K562 (cell line): ENCODE results near the gene EZH1. TPM values are rescaled to one million over a fixed set of nuclear protein-coding genes. Genes with fewer than 3 reads are reported as not detected.
A peak's percentile ranks its signal among the peaks of the same experiment; 100 is the strongest.

ENCODE experiments used
- ADNP ChIP-seq: fragments of 200-800 bp; sonication (Bioruptor generic); IDR thresholded peaks from 2 replicates; pipeline ENCODE4 v1.6.1; 2016; ENCODE audit warnings: missing genetic modification characterization, missing compliant biosample characterization
- BHLHE40 ChIP-seq: IDR thresholded peaks from 2 replicates; pipeline ENCODE4 v1.6.1; 2011; ENCODE audit warnings: low read length, improper control_type of control experiment
- BRD9 ChIP-seq: fragments of 450-650 bp; IDR thresholded peaks from 2 replicates; pipeline ENCODE4 v1.6.1; 2018; ENCODE audit warnings: low read depth; ENCODE audit not compliant: partially characterized antibody
- CBFB ChIP-seq: sonication (generic); formaldehyde crosslinking; IDR thresholded peaks from 2 replicates; pipeline ENCODE4 v1.4.0; 2020; ENCODE audit warnings: mild to moderate bottlenecking, missing genetic modification reagents
- CTBP1 ChIP-seq: fragments of 450-650 bp; IDR thresholded peaks from 2 replicates; pipeline ENCODE4 v1.6.1; 2016; ENCODE audit warnings: borderline replicate concordance
- CXXC5 ChIP-seq: fragments of 250-450 bp; sonication (Bioruptor Pico); IDR thresholded peaks from 2 replicates; pipeline ENCODE4 v1.8.0; 2022; ENCODE audit warnings: inconsistent platforms, mild to moderate bottlenecking, moderate library complexity
- DACH1 ChIP-seq: fragments of 450-650 bp; IDR thresholded peaks from 2 replicates; pipeline ENCODE4 v1.6.1; 2018; ENCODE audit not compliant: partially characterized antibody
- EWSR1 ChIP-seq: fragments of 450-650 bp; IDR thresholded peaks from 2 replicates; pipeline ENCODE4 v1.6.1; 2018; ENCODE audit warnings: borderline replicate concordance, mild to moderate bottlenecking, low read depth, moderate library complexity; ENCODE audit not compliant: partially characterized antibody
- IRF2 ChIP-seq: sonication (generic); formaldehyde crosslinking; IDR thresholded peaks from 2 replicates; pipeline ENCODE4 v1.8.1; 2022; ENCODE audit warnings: mild to moderate bottlenecking, missing genetic modification reagents
- LARP7 ChIP-seq: fragments of 450-650 bp; IDR thresholded peaks from 2 replicates; pipeline ENCODE4 v1.6.1; 2016
- MED1 ChIP-seq: sonication (generic); formaldehyde crosslinking; IDR thresholded peaks from 2 replicates; pipeline ENCODE4 v1.8.1; 2023; ENCODE audit warnings: missing genetic modification reagents, borderline replicate concordance
- MIER1 ChIP-seq: fragments of 450-650 bp; IDR thresholded peaks from 2 replicates; pipeline ENCODE4 v1.6.1; 2016; ENCODE audit warnings: antibody characterized with exemption, mild to moderate bottlenecking, low read depth
- NEUROD1 ChIP-seq: fragments of 150-350 bp; IDR thresholded peaks from 2 replicates; pipeline ENCODE4 v1.6.1; 2014; ENCODE audit warnings: borderline replicate concordance, low read length, low read depth; ENCODE audit not compliant: partially characterized antibody
- NFYB ChIP-seq: IDR thresholded peaks from 2 replicates; pipeline ENCODE4 v1.6.1; 2011; ENCODE audit warnings: mild to moderate bottlenecking, moderate library complexity; ENCODE audit not compliant: insufficient read length; ENCODE audit errors: extremely low read depth
- NR1H2 ChIP-seq: sonication (generic); formaldehyde crosslinking; IDR thresholded peaks from 2 replicates; pipeline ENCODE4 v1.4.0; 2020; ENCODE audit warnings: mild to moderate bottlenecking, missing genetic modification reagents
- NR2C2 ChIP-seq, 2 experiments: fragments of 200-800 bp in 1 of 2; sonication (Bioruptor generic) in 1 of 2; sonication (generic) in 1 of 2; formaldehyde crosslinking in 1 of 2; IDR thresholded peaks; 2 replicates each; pipeline versions ENCODE4 v1.6.1 to v1.8.0; 2016 to 2022; ENCODE audit warnings: mild to moderate bottlenecking in 1 of 2, missing compliant biosample characterization in 1 of 2, missing genetic modification characterization in 1 of 2, missing genetic modification reagents in 1 of 2
- PTBP1 ChIP-seq: fragments of 200-400 bp; formaldehyde crosslinking; IDR thresholded peaks from 2 replicates; pipeline ENCODE4 v1.6.1; 2017; ENCODE audit warnings: low read depth, low read length
- RBM14 ChIP-seq: fragments of 200-400 bp; formaldehyde crosslinking; IDR thresholded peaks from 2 replicates; pipeline ENCODE4 v1.6.1; 2018; ENCODE audit warnings: low read depth, mild to moderate bottlenecking, low read length, moderate library complexity, borderline replicate concordance; ENCODE audit not compliant: insufficient read depth
- SMARCA4 ChIP-seq: fragments of 450-650 bp; IDR thresholded peaks from 2 replicates; pipeline ENCODE4 v1.6.1; 2016
- SNAPC5 ChIP-seq: fragments of 250-450 bp; sonication (Bioruptor Pico); IDR thresholded peaks from 2 replicates; pipeline ENCODE4 v1.8.0; 2021; ENCODE audit warnings: moderate library complexity, mild to moderate bottlenecking, inconsistent platforms
- STAT5B ChIP-seq: fragments of 250-450 bp; sonication (Bioruptor Pico); IDR thresholded peaks from 2 replicates; pipeline ENCODE4 v1.8.0; 2021; ENCODE audit warnings: mild to moderate bottlenecking, inconsistent platforms
- TBL1XR1 ChIP-seq, 2 experiments: IDR thresholded peaks; 2 replicates each; pipeline ENCODE4 v1.6.1; 2012; ENCODE audit warnings: improper control_type of control experiment in 2 of 2, low read length in 2 of 2, mild to moderate bottlenecking in 1 of 2
- TRIM28 ChIP-seq: fragments of 450-650 bp; IDR thresholded peaks from 2 replicates; pipeline ENCODE4 v1.6.1; 2017
- polyA plus RNA-seq, 8 experiments: library from polyadenylated mRNA; depleted of rRNA in 4 of 8; stranded (reverse) in 5 of 8; unstranded in 3 of 8; fragments of >200 nt; fragmentation: Nextera tagmentation in 2 of 8; fragmentation: Illumina TruSeq in 1 of 8; extraction: Ambion mirVana in 2 of 8; extraction: Trizol in 1 of 8; gene quantifications; 2 replicates each; pipeline versions ENCODE4 v1.2.1 to v1.2.3, GENCODE V29; 2011 to 2014; ENCODE audit warnings: inconsistent platforms in 1 of 8, missing spikeins in 1 of 8
- total RNA-seq, 7 experiments: library from RNA; depleted of rRNA in 6 of 7; stranded (reverse); fragments of >200 nt in 6 of 7; fragmentation: Illumina TruSeq in 2 of 7; extraction: Trizol in 2 of 7; gene quantifications; 2 replicates each; pipeline versions ENCODE4 v1.2.1 to v1.2.3, GENCODE V29; 2011 to 2021; ENCODE audit warnings: low replicate concordance in 1 of 7
- TF ChIP-seq, protein P1 (sequence below): fragments of 450-650 bp; formaldehyde crosslinking; IDR thresholded peaks from 2 replicates; pipeline ENCODE4 v1.4.0; 2022; ENCODE audit warnings: missing genetic modification characterization
- TF ChIP-seq, protein P2 (sequence below): fragments of 250-450 bp; sonication (Bioruptor Pico); IDR thresholded peaks from 2 replicates; pipeline ENCODE4 v1.4.0; 2020
- TF ChIP-seq, protein P3 (sequence below): sonication (generic); IDR thresholded peaks from 2 replicates; pipeline ENCODE4 v1.6.1; 2016

The EZH1 gene
- total and polyA plus RNA-seq, 9 of the 15 experiments (the other 6 are each of a cell fraction or from before 2014, with no cell fraction given): 8.6 to 40.8 (median 22.9) TPM

DNA sequence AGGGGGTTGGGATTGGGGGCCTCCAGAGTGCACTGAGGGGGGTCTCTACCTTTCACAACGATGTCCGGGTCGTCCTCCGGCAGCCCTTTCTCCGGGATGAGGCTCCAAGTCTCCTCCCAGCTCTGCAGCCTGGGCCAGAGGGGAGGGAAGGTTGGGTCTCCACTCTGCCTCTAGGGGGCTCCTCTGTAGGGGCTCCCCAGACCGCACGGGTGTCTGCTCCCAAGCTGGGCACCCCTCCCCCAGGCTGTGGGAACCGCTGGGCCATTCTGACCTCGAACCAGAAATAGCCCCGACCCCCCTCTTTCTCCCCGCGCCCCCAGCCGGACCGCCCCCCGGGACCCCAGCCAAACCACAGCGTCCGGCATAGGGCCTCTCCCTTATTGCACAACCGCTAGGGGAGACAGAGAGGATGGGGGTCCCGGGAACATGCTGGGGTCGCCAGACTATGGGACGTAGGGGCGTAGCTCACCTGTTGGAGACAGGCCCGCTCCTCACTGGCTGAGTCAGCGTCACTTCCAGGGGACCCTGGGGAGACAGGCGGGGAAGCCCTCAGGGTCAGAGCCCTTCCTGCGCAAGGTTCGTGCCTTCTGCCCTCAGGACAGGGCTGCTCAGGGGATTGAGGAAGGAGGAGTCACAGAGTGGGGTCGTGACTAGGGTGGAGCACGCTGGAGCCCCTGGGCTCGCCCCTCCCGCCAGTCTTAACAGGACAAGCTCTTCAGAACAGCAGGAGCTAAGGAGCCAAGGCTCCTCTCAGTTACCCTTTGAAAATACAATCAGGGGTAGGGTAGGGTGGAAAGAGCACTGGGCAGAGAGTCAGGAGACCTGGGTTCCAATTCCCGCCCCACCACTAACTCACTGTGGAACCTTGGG, 70.7 kb downstream of the EZH1 start (continued):
- TF ChIP-seq MED1 (CRISPR knock-in tag) (no peak), PTBP1 (no peak), CBFB (CRISPR knock-in tag) (no peak), EWSR1 (no peak), LARP7 (no peak), STAT5B (CRISPR knock-in tag) (no peak), CXXC5 (CRISPR knock-in tag) (no peak), SMARCA4 (no peak), CTBP1 (no peak), TRIM28 (no peak), TBL1XR1 (IDR thresholded peaks at IDR 0.05; ENCODE audit: low read length in 2 of 2) (0 out of 4 replicates have a peak, but pooled peaks of 1 of the 2 experiments have one; percentile 18), NEUROD1 (no peak), SNAPC5 (CRISPR knock-in tag) (no peak), NR2C2 (CRISPR knock-in tag; IDR thresholded peaks at IDR 0.05) (no peak), NR2C2 (tag; IDR thresholded peaks at IDR 0.05) (no peak), ADNP (tag) (no peak), BHLHE40 (peak; percentile 41; the same call in 1 of the 2 replicates), MIER1 (no peak), DACH1 (no peak), BRD9 (no peak), NFYB (no peak), NR1H2 (no peak), RBM14 (no peak), IRF2 (CRISPR knock-in tag) (no peak)
- TF ChIP-seq, protein P1, sequence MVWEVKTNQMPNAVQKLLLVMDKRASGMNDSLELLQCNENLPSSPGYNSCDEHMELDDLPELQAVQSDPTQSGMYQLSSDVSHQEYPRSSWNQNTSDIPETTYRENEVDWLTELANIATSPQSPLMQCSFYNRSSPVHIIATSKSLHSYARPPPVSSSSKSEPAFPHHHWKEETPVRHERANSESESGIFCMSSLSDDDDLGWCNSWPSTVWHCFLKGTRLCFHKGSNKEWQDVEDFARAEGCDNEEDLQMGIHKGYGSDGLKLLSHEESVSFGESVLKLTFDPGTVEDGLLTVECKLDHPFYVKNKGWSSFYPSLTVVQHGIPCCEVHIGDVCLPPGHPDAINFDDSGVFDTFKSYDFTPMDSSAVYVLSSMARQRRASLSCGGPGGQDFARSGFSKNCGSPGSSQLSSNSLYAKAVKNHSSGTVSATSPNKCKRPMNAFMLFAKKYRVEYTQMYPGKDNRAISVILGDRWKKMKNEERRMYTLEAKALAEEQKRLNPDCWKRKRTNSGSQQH: no peak
- TF ChIP-seq, protein P2, sequence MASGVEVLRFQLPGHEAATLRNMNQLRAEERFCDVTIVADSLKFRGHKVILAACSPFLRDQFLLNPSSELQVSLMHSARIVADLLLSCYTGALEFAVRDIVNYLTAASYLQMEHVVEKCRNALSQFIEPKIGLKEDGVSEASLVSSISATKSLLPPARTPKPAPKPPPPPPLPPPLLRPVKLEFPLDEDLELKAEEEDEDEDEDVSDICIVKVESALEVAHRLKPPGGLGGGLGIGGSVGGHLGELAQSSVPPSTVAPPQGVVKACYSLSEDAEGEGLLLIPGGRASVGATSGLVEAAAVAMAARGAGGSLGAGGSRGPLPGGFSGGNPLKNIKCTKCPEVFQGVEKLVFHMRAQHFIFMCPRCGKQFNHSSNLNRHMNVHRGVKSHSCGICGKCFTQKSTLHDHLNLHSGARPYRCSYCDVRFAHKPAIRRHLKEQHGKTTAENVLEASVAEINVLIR: no peak
- TF ChIP-seq, protein P3, sequence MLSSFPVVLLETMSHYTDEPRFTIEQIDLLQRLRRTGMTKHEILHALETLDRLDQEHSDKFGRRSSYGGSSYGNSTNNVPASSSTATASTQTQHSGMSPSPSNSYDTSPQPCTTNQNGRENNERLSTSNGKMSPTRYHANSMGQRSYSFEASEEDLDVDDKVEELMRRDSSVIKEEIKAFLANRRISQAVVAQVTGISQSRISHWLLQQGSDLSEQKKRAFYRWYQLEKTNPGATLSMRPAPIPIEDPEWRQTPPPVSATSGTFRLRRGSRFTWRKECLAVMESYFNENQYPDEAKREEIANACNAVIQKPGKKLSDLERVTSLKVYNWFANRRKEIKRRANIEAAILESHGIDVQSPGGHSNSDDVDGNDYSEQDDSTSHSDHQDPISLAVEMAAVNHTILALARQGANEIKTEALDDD: no peak
